Naive thymus-derived CD4-positive, alpha-beta T cell (primary cell): Measurements from ENCODE around the gene TFAP2E. TPM values are rescaled to one million over a fixed set of nuclear protein-coding genes. Genes with fewer than 3 reads are reported as not detected.

Experiments used
- polyA plus RNA-seq, 2 donors: library from polyadenylated mRNA; unstranded; fragments of 300-500 nt; fragmentation: Illumina TruSeq; gene quantifications; one replicate each; pipeline ENCODE4 v1.2.3, GENCODE V29; 2021
- total RNA-seq, 6 experiments: library from RNA in 5 of 6; stranded (reverse) in 5 of 6; gene quantifications; 1 replicate in 5 of 6; 2 replicates in 1 of 6; pipeline ENCODE4 v1.2.3 and lab custom pipeline; 2021 to 2026

Gene TFAP2E
- total and polyA plus RNA-seq, 7 experiments from 2014 or later, result 0.13 to 4.2 (median 1.3) TPM

Other genes with a start within 250 kb of the TFAP2E start
- gene KIAA0319L, start 15.9 kb upstream of the TFAP2E start, total RNA-seq, result 10 to 100 TPM; 62.0 to 79.7 (median 65.6) TPM
- gene KIAA0319L, start 15.9 kb upstream of the TFAP2E start, polyA plus RNA-seq, result 10 to 100 TPM; 22.2 to 36.6 TPM
- 10 to 100 TPM; 19.4 to 38.6 (median 26.4) TPM for gene NCDN, start 15.5 kb upstream of the TFAP2E start, total RNA-seq
- 10 to 100 TPM; 17.1 to 23.9 TPM for gene NCDN, start 15.5 kb upstream of the TFAP2E start, polyA plus RNA-seq
- gene PSMB2, start 68.2 kb downstream of the TFAP2E start, total RNA-seq, result 10 to 100 TPM; 20.4 to 93.5 (median 23.5) TPM
- 10 to 100 TPM; 46.6 to 62.6 TPM for gene PSMB2, start 68.2 kb downstream of the TFAP2E start, polyA plus RNA-seq
- gene C1orf216, start 145.6 kb downstream of the TFAP2E start, total RNA-seq, result 10 to 100 TPM in 1 of 5 experiments, 1 to 10 TPM in 4; 3.2 to 15.2 (median 4.6) TPM
- gene C1orf216, start 145.6 kb downstream of the TFAP2E start, polyA plus RNA-seq, result 1 to 10 TPM; 3.6 to 5.5 TPM
- gene CLSPN, start 196.7 kb downstream of the TFAP2E start, total RNA-seq, result 10 to 100 TPM in 1 of 5 experiments, 1 to 10 TPM in 1, under 1 TPM in 3; 0.11 to 48.7 (median 0.64) TPM
- gene CLSPN, start 196.7 kb downstream of the TFAP2E start, polyA plus RNA-seq, result not detected
- 10 to 100 TPM; 13.2 to 32.6 (median 17.8) TPM for gene AGO4, start 234.7 kb downstream of the TFAP2E start, total RNA-seq
- 1 to 10 TPM; 2.5 to 6.4 TPM for gene AGO4, start 234.7 kb downstream of the TFAP2E start, polyA plus RNA-seq